GM12801 (cell line): ENCODE results near the gene LAMTOR1.

Source experiments
- TF ChIP-seq, protein P1 (sequence below): IDR thresholded peaks from one replicate; pipeline ENCODE4 v1.5.1; 2011; ENCODE audit warnings: control low read depth; ENCODE audit not compliant: insufficient read length; ENCODE audit errors: extremely low read depth

Gene LAMTOR1

DNA sequence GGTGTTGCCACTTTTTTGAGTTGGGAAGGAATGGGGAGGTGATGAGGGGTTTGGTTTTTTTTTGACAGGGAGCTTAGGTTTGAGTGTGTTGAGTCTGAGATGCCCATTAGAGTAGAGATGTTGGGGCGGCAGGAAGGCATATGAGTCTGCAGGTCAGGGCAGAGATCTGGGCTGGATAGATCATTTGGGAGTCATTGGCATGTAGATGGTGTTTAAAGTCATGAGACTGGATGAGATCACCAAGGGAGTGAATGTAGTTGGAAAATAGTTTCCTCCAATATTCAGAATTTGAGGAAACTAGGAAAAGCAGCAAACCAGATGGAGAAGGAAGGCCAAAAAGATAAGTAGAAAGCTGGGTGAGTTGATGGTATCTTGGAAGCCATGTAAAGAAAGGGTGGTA is 11.5 kb upstream of the LAMTOR1 start:
- TF ChIP-seq, protein P1, sequence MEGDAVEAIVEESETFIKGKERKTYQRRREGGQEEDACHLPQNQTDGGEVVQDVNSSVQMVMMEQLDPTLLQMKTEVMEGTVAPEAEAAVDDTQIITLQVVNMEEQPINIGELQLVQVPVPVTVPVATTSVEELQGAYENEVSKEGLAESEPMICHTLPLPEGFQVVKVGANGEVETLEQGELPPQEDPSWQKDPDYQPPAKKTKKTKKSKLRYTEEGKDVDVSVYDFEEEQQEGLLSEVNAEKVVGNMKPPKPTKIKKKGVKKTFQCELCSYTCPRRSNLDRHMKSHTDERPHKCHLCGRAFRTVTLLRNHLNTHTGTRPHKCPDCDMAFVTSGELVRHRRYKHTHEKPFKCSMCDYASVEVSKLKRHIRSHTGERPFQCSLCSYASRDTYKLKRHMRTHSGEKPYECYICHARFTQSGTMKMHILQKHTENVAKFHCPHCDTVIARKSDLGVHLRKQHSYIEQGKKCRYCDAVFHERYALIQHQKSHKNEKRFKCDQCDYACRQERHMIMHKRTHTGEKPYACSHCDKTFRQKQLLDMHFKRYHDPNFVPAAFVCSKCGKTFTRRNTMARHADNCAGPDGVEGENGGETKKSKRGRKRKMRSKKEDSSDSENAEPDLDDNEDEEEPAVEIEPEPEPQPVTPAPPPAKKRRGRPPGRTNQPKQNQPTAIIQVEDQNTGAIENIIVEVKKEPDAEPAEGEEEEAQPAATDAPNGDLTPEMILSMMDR: no peak

DNA sequence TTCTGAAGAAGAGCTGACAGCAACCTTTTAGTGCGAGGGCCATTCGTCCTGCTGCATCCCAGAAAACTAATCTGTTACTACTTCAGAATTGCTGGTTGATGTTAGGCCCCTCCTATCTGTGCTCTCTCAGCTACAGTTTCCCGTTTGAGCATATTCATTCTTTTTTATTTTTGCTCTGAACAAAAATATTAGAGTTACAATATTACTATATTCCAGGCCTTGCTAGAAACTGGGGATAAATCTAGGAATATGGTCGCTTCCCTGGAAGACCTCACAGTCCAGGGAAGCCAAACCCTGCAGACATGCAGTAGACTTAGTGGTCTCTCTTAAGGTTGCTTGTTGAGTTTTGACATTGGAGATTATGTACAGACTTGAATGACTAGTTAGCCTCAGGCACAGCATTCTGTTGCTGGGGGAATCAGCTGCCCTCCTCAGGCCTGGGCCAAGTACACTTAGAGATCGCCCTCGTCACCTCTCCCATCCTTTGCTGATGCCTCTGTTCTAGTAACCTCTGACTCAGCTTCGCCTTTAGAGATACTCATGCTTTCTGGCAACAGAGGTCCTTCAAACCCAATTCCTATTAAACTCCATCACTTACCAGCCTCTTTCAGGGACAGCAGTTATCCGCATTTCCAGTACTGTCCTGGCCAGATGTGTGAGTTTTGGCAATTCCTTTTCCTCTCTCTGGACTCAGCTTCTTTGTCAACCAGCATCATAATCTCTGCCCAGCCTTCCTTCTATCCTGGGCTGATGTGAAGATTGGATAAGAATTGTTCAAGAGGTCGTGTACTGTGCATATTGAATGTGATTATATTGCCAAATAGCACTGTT is 10.1 kb upstream of the LAMTOR1 start:
- TF ChIP-seq, protein P1: no peak

DNA sequence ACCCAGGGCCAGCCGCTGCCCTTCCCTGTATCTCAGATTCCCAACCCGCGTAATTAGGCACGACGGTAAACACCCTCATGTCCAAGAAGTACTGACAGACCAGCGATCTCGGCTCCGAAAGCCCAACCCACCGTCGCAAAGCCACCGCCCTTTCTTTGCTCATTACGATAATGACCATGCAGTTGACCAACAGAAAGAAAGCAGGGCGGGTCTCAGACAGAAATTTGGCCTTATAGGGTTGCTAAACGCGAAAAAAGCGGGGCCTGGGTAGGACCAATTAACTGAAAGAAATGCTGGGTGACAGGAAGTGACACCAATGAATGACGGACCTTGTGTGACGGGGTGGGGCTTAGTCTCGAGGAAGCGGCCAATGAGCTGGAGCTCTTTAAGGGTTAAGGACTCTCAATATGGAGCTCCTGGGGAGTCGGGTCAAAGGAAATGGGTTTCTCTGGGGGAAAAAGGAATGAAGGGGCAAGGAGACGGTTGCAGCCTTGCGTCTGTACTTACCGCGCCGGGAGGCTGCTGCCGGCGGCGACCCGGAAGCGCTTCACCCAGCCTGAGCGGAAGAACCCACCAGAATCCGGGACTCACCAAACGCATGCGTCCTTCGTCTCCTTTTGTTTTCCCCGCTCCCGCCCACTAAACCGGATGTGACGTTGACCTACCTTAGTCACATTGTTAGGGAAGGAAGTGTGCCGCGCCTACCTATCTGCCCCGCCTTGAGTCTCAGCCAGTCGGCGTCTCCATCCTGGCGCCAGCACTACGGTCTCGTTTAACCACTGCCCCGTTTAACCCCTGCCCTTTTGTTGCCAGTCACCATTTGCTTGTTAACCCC is 9.3 kb upstream of the LAMTOR1 start, which contains the start of gene ANAPC15:
Gene ANAPC15 (minus strand): TSS at position 553 of the 835 bp plus-strand sequence. CDS start 1,419 bp downstream, outside the sequence.
- TF ChIP-seq, protein P1: no peak

DNA sequence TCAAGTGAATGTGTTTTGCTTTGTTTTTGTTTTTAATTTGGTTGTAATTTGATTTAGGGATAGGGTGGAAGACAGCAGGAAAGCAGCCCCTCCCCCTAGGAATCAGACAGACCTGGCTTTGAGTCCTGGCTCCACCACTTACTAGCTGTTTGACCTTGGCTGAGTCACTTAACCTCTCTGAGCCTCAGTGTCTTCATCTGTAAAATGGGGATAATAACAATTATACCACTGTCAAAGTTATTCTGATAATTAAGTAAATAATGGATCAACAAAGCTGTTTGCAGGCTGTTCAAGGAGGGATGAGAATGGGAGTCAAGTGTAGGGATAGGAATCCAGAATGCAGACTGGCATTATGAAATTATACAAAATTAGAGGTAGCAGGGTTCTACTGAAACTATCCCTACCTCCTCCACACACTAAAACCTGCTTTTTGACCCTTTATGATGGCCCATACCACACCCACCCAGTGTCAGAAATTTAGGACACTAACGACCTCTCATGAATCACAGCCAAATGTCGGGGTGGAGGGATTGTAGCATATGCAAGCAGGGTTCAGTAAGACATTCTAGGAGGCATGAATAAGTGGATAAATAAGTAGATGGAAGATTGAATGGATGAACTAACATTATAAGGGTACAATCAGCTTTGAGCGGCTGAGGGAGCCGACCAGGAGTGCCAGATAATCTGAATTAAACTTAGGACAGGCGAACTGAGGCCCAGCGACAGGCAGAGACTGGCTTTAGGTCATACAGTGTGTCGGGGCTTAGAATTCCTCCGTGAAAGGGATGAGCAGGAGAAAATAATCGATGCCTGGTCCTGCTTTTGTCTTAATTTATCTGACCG is 8.4 kb upstream of the LAMTOR1 start:
- TF ChIP-seq, protein P1: no peak

DNA sequence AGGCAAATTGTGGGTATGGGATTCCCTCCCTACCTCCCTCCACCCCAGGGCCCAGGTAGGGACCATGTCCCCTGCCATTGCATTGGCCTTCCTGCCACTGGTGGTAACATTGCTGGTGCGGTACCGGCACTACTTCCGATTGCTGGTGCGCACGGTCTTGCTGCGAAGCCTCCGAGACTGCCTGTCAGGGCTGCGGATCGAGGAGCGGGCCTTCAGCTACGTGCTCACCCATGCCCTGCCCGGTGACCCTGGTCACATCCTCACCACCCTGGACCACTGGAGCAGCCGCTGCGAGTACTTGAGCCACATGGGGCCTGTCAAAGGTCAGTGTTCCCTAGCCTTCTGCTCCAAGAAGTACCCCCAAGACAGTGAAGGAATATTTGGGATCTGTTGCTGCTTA is 2.8 kb upstream of the LAMTOR1 start, which contains the start of gene TOMT:
Gene TOMT (plus strand): TSS at position 37 of the 400 bp plus-strand sequence. CDS start 28 bp downstream, at position 65.
- TF ChIP-seq, protein P1: no peak

DNA sequence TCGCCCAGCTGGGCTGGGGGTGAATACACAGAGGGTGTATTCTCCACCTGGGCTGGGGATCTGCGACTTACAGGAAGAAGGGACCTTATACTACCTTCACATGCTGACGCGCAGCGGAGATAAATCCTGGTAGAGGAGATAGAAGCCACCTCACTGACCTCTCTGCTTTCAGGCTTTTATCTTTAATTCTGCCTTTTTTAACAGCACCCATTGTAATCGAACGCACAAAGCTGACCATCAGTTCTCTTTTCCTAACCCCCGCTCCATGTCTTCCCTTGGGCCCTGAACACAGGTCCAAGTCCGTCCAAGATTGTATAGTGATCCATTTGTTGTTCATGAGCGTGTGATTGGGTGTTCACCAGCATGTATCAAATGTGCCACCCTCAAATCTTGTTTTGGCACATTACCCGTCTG is 664 bp upstream of the LAMTOR1 start:
- TF ChIP-seq, protein P1: no peak
